Esophagus squamous epithelium (tissue), 4 donors: ENCODE measurements around the gene BBS9.

ENCODE experiments used
- CTCF ChIP-seq, 6 experiments: fragments of 450-650 bp in 4 of 6; fragments of 200-600 bp in 2 of 6; sonication (generic) in 2 of 6; IDR thresholded peaks; one replicate each; pipeline ENCODE4 v1.5.1; 2016 to 2019; ENCODE audit warnings: antibody characterized with exemption in 6 of 6, mild to moderate bottlenecking in 4 of 6, moderate library complexity in 4 of 6
- POLR2A ChIP-seq, 4 donors: fragments of 450-650 bp; IDR thresholded peaks; one replicate each; pipeline ENCODE4 v1.6.1; 2017; ENCODE audit warnings: antibody characterized with exemption in 4 of 4, mild to moderate bottlenecking in 4 of 4, moderate library complexity in 3 of 4

GRCh38 chr7:33632840-33633525 is 503.6 kb downstream of the BBS9 start:
- TF ChIP-seq CTCF (IDR thresholded peaks at IDR 0.05) (no peak), POLR2A (IDR thresholded peaks at IDR 0.05) (no peak)
